Esophagus muscularis mucosa (tissue), 3 donors: ENCODE data around the gene PRKAG2.

ENCODE experiments used
- CTCF ChIP-seq, 3 experiments: fragments of 200-600 bp in 2 of 3; fragments of 450-650 bp in 1 of 3; sonication (generic) in 2 of 3; IDR thresholded peaks; one replicate each; pipeline ENCODE4 v1.5.1; 2017 to 2019; ENCODE audit warnings: antibody characterized with exemption in 3 of 3, mild to moderate bottlenecking in 2 of 3, moderate library complexity in 1 of 3
- POLR2AphosphoS5 ChIP-seq, 2 donors: sonication (generic); formaldehyde crosslinking; IDR thresholded peaks; one replicate each; pipeline ENCODE4 v1.6.1; 2017; ENCODE audit warnings: antibody characterized with exemption in 2 of 2

DNA sequence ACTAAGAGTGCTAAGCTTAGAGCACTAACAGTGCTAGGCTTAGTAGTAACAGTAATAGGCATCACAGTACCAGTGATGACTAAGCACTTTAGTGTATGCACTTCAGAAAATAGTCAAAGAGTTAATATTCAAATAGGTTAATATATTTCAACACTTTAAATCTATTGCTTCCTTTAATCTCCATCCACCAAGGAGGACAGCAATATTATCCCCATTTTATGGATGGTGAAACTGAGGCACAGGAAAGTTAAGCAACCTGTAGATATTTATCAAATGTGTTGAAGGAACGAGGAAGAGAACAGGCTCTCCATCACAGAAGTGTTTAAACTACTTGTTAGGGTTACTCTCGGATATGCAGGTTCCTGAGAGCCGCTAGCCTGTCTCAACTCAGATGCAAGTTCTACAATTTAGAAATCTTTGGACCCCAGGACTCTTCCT lies 165.5 kb downstream of the PRKAG2 start:
- TF ChIP-seq CTCF (IDR thresholded peaks at IDR 0.05), result no peak
- TF ChIP-seq POLR2AphosphoS5 (IDR thresholded peaks at IDR 0.05), result no peak
